ENCODE data around the gene RPP38.

RPP38 gene

GRCh38 chr10:15149042-15149771 lies 52.1 kb downstream of the RPP38 start:
- in situ Hi-C loops (cut with MboI; ENCODE audit: low sequenced_read_pairs): no loop called here

- in situ Hi-C loops (cut with MboI; ENCODE audit: low sequenced_read_pairs): no loop called here
These were observed 53.4 kb downstream of the RPP38 start for GRCh38 chr10:15150563-15150962.

GRCh38 chr10:15152556-15152955 lies 55.4 kb downstream of the RPP38 start:
- in situ Hi-C loops (cut with MboI; ENCODE audit: low sequenced_read_pairs): no loop called here

Measured in HL-60/S4 (cell line).